GM19351 (cell line): ENCODE measurements around the gene COL5A1.

Experiments used
- ATAC-seq: cut with Tn5 transposase; IDR thresholded peaks from one replicate; pipeline ENCODE4 v1.9.1; 2021; ENCODE audit warnings: mild to moderate bottlenecking, moderate library complexity; ENCODE audit not compliant: unreplicated experiment

The COL5A1 gene

DNA sequence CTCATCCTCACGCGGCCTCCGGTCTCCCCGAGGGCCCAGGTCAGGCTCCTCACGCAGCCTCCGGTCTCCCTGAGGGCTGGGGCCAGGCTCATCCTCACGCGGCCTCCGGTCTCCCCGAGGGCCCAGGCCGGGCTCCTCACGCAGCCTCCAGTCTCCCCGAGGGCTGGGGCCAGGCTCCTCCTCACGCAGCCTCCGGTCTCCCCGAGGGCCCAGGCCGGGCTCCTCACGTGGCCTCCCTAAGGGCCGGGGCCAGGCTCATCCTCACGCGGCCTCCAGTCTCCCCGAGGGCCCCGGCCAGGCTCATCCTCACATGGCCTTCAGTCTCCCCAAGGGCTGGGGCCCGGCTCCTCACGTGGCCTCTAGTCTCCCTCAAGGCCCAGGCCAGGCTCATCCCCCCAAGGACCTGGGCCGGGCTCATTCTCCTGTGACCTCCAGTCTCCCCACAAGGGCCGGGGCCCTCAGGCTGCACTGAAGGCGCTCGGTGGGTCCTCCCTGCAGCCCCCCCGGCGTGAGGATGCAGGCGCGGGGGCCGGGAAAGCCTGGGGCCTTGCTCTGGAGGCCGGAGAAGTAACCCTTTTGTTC is 187.8 kb downstream of the COL5A1 start:
- ATAC-seq, result no peak

DNA sequence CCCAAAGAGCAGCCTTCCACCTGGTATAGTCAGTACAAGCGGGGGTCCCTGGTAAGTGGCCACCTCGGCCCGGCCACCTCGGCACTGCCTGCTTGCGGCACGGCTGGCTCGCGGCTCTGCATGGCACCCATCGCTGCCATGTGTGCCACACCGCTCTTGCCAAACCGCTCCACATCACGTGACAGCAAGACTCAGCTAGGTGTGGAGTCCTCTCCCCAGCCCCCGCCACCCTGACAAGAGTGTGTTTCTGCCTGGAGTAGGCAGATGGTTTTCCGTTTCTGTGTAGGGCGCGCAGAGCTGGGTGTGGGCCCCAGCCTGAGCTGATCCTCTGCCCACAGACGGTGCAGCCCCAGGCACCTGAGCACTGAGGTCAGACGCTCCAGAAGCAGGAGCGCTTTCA is 188.5 kb downstream of the COL5A1 start:
- no peak for ATAC-seq

DNA sequence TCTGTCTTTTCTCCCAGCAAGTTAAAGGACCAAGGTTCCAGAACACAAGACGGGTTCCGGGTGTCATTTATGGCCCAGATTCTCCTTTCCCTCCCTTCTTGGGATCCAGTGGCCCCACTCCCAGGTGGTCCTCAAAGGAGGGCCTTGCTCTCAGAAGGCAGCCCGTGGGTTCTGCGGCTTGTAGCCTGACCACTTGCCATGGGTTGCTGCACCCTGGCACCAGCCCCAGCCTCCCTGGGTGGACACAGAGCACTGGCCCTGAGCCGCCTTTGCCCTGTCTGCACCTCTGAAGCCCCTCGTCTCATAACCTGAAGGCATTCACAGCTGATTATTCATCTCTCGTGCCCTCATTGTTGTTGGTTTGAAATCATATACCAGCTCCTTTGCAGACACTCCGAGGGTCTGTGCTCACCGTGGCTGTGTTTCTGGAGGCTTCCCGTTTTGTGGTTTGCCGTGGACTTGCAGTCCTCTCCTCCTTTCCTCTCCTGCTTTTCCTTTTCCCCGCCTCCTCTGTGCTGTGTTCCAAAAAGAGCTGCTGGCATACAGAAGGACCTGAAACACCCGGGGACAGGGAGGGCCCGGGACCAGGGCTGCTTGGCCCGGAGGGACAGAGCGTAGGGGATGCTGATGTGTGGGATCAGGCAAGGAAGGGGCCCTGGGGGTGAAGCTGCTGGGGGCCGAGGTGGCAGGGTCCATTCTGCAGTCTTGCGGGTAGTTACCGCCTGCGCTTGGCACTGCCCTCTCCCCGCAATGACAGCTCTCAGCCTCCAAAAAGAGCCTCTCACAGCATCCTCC is 189.5 kb downstream of the COL5A1 start:
- ATAC-seq, result no peak

DNA sequence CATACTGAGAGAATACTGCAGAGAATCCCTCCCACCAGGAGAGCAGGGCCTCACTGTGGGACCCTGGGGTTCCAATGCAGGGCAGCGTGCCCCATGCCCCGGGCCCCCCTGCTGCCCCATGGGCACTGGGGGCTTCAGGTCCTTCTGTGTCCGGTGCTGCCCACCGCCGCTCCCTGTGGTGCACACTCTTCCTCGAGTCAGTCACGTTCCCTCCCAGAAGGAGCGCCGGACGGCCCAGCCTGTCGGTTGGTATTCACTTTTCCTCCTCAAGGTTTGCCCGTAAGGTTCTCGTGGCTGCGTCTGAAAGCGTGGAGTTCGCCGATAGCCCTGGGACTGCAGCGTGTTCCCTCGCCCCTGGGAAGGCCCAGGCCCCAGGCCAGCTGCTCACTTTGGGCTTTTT is 190.9 kb downstream of the COL5A1 start:
- no peak for ATAC-seq

DNA sequence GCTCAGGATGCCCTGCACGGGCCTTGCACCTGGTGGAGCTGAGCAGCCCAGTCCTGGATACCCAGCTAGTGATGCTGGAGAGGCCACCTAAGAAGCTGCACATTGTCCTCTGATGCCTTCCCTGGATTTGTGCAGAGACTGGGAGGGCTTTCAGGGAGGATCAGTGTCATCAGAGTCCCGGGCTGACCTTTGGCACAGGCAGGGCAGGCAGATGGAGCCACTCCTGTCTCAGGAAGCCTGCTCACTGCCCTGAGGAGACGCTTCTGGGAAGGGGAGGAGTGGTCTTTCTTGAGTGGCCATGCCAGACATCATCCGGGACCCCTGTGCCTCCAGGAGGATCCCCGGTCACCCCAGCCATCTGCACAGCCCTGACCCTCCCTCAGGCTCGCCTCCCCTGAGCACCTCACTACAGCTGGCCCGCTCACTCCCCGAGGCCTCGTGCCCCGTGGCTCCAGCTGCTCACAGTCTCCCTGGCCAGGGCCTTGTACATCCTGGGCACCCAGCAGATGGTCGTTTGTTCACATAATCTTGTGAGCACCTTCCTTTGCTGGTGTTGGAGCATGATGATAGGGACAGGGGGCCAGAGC is 191.8 kb downstream of the COL5A1 start:
- no peak for ATAC-seq

DNA sequence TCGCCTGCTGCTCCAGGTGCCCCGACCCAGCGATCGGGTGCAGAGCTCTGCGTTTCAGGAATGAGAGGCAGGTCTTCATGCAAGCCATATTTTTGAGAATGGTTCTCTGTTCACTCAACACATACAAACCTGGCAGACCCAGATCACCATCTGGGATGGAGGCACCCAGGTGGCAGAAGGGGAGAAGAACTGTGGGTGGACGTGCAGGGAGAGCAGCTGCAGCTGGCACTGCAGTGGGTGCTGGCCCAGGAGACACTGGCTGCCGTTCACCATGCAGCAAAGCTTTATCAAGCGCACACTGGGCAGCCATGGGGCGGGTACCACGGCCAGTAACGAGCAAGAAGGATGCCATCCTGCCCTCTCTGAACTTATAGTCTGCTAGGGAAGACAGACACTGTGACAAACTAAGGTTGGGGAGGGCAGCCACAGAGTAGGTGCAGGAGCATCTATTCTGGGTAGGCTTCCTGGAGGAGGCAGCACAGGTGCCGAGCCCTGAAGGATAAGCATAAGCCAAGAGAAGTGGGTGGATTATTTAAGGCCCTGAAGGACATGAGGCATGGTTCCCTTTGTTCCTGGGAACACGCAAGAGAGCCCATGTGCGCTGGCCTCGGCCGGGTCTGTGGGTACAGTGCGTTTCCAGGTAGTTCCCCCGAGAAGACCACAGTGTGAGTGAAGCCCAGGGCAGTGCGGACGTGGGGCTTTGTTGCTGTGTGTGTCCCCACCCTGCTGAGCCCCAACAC is 192.8 kb downstream of the COL5A1 start:
- no peak for ATAC-seq

DNA sequence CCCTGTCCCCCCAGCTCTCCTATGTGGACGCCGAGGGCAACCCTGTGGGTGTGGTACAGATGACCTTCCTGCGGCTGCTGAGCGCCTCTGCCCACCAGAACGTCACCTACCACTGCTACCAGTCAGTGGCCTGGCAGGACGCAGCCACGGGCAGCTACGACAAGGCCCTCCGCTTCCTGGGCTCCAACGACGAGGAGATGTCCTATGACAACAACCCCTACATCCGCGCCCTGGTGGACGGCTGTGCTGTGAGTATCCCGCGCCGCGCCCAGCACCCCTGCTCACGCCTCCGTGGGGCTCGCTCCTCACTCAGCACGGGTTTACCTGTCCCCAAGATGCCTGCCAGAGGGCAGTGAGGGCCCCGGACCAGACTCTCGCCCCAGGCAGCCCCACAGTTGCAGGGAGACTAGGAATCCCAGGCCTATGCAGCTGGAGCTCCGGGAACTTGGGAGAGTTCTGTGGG is 193.4 kb downstream of the COL5A1 start:
- ATAC-seq, result no peak

DNA sequence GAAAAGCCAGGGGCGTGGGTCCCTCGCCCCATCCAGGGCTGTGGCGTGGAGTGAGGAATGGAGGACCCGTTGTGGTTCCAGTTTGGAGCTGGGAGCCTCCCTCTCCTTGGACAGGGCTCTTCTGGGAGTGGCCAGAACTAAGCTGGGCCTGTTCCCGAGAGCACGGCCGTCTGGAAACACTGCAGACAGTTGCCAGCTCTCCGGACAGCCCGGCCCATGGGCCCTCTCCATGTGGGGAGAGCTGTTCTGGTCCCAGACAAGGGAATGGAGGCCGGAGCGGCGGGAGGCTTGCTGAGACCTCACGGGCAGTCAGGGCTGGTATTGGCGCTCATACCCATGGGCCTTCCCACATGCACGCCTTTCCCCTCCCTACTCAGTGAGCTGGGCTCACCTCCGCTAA is 193.8 kb downstream of the COL5A1 start:
- no peak for ATAC-seq

DNA sequence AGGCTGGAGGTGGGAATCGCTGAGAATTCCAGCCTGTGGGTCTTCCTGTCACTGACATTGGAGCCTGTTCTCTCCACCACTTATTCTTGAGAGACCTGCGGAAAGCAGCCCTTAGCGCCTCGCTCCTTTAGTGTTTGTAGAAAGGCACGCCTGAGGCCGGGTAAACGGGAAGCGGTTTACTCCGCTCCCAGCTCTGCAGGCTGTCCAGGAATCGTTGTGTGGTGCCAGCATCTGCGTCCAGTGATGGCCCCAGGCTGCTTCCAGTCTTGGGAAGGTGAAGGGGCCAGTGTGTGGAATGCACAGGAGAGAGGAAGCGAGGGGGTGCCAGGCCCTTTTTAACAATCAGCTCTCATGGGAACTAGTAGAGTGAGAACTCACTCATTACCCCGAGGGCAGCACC is 194.4 kb downstream of the COL5A1 start:
- no peak for ATAC-seq

DNA sequence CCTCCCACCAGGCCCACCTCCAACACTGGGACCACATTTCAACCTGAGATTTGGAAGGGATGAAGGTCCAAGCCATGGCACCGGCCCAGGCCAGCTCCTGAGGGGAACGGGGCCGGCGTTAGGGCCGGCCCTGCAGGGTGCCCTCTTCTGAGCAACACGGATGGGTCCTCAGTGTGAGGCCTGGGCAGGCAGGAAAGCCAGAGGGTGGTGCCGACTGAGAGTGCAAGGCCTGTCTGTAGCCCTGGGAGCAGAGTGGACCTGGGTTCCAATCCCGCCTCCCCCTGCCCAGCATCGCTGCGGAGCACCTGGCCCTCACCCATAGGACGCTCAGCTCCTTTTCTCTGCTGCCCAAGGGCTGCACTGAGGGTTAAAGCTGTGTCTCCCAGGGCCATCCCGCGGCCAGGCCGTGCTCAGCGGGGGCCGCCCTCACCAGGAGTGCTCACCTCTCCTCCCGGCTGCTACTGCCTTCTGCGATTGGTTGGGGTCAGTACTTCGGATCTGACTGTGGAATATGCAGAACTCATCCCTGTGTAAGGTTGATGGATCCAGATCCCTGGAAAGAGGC is 194.9 kb downstream of the COL5A1 start:
- ATAC-seq, result no peak

DNA sequence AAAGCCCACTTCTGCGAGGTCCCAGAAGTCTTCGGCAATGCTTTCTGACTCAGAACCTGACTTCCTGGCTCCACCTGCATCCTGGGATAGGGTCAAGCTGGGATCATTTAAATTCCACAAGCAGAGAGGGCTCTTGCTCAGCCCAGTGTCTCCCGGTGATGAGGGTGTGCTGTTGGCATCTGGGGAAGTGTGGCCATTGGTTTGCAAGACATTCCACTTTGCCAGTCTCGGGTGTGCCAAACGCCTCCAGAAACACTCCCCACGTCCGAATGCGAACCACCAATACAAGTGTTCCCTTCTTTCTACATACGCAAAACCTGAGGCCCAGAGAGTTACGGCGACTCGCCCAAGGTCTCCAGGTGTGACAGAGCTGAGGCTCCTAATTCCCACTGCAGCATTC is 195.9 kb downstream of the COL5A1 start:
- ATAC-seq, result no peak

DNA sequence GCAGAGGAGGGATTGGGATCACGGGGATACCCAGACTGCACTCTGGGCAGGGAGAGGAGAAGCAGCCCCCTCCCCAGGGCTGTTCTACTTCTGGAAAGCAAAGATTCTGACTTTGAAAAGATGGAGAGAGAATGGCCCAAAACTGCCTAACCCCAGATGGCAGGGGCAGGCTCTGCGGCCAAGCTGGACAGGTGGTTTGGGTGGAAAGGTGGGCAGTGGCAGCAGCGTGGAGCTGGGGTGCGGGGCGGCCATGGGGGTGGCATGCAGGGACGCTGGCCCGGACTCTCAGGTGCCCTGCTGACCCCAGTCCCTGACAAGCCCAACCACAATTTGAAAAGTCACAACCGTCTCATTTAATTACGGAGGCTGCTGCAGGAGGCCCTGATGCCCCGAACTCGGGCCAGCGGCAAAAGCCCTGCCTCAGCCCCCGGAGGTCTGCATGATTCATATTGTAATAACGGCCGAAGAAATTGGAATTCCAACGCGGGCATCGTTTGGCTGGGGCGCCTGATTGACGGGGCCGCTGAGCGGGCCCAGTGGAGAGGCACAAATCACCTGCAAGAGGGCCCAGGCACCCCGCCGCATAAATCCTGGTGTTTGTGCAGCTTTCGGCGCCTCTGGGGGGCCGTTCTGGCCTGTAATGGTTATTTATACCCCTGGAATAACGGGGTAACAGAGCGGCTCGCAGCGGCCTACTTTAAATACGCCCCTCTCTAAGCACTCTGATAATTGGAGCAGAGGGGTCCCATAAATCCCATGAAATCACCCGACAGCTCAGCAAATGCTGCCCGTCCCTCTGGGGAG is 197.2 kb downstream of the COL5A1 start:
- ATAC-seq, result no peak

DNA sequence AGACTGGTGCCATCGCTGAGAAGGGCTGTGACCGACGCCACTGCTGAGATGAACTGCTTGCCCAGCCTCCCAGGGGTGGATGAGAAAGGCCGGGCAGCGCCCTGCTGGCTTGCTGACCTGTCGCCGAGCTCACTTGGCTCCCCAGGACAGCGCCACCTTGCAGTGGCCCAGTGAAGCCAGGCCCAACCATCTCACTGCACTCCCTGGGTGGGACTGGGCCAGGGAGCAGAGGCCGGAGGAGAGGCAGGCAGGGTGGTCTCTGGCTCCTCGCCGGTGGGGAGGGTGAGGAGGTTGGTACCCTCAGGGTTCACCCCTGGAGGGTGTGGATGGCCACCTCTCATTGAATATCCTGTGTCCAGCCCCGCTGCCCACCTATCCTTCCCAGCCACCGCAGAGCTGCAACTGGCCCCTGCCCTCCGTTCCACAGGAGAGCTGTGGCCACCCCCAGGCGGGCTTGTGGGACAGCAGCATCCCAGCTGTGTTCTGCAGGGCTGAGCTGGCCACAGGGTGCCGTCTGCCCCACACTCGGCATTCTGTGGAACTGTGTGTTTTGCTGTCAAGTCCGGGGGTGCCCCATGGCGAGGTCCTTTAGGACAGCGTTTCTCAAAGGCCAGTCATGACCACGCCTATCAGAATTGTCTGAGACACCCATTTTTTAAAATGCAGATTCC is 198.0 kb downstream of the COL5A1 start:
- ATAC-seq, result no peak

DNA sequence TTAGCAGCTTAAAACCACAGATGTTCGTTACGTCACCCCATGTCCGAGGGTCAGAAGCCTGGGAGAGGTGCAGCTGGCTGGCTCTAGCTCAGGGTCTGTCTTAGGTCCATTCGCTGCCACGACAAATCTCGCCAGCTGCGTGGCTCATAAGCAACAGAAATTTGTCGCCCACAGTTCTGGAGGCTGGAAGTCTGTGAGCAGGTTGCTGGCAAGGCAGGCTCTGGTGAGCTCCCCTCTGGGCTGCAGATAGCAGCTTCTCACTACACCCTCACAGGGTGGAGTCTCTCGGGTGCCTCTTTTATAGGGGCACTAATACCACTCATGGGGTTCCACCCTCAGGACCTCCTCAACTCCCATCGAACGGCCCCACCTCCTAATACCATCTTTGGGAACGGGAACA is 198.9 kb downstream of the COL5A1 start:
- ATAC-seq, result no peak

DNA sequence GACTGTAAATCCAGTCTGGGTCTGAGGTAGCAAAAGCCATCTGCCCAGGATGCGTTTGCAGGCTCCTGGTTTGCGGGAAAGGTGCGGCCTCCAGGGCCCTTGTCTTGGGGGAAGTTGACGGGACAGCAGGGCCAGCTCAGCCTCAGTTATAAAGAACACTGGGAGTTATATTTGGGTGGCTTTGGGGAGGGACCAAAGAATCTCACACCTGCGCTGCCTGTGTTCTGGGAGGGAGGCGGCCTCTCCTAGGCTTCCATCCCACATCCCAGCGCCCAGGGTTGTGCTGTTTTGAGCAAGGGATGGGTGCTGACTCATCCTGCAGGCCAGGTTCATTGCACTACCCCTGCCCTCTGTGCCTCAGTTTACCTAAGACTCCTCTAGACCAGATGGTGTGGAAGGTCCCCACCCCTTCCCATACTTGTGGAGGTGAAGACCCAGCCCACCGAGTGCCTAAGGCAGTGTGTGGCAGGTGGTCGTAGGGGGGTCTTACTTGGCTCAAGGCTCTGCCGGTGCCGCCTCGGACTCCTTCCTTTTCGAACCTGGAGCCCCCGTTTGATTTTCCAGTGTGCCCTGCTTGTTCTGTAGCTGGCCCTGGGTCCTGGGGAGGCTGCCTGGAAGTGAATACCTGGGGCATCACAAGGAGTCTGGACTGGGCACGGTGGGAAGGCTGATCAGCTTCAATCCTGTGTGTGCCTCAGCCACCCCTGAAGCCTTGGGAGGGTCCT is 199.7 kb downstream of the COL5A1 start:
- ATAC-seq, result no peak

DNA sequence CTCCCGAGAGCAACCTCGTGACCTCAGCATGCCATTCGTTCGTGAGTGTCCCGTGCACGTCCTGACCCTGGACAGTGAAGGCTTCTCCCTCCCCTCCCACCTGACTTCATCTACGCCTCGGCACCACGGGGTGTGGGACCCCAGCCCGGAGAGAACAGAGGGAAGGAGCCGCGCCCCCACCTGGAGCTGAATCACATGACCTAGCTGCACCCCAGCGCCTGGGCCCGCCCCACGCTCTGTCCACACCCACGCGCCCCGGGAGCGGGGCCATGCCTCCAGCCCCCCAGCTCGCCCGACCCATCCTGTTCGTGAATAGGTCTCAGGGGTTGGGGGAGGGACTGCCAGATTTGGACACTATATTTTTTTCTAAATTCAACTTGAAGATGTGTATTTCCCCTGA is 200.7 kb downstream of the COL5A1 start:
- ATAC-seq, result no peak

DNA sequence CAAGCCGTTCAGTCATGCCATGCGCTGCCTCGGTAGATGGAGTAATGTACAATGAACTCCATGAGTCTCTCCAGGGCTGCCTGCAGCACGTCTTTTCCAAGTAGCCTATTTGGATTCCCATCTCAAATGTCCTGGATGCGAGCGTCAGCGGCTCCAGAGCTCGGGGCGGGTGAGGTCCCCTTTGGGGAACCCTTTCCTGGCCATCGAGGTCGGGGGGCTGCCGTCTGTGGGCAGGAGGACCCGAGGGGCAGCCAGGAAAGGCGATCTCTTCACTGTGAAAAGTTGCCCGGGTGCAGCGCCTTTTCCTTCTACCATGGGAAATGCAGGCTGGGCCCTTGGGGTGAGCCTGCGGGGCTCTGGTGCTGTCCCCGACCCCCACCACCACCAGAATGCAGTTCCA is 202.1 kb downstream of the COL5A1 start:
- no peak for ATAC-seq

DNA sequence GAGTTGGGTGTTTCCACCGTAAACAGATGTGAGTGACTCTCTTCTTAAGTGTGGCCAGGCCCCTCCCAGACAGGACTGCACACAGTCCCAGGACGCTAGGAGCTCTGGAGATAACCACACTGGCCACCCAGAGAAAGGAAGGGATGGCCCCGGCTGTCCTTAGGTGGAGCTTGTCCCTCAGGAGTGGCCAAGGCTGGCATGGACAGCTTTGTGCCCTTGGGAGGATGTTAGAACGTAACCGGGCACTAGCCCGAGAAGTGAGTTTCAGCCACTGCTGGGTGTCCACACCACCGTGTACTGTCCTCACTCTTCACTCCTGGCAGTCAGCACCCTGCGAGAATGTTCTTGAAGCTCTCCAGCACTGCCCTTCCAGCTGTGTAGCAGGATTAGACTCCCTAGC is 203.2 kb downstream of the COL5A1 start:
- no peak for ATAC-seq

DNA sequence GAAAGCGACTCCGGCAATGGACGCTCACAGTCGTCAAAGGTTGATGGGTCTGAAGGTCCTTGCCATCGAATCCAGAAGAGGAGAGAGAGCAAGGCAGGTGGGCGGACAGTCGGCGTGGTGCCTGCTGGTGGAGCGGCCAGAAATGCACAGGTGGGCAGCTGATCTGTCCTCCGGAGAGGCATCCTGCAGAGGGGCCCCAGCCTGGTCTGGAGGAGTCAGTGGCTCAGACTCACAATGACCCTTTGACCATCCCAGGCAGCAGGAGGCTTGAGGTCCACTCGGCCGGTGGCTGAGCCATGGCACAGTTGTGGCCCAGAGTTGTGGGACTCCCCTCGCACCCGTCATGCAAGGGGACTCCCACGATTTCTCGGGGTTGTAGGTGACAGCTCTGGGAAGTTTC is 204.6 kb downstream of the COL5A1 start:
- no peak for ATAC-seq
